RCC 7860 (cell line): Measurements from ENCODE around the gene MRPS24.

Source experiments
- DNase-seq: peaks from one replicate; pipeline ENCODE4 v3.0.0-alpha.2; 2015; ENCODE audit warnings: low spot score
- FAIRE-seq: peaks from 2 replicates; lab custom pipeline; 2012; peaks lifted over from hg19 to GRCh38; lab: Jason Lieb, UNC

MRPS24 gene

GRCh38 chr7:43877968-43878864 is 8.9 kb upstream of the MRPS24 start:
- no peak for FAIRE-seq
- no peak for DNase-seq

GRCh38 chr7:43876976-43877745 is 7.8 kb upstream of the MRPS24 start:
- no peak for DNase-seq
- no peak for FAIRE-seq

- no peak for DNase-seq
- no peak for FAIRE-seq
Observed at GRCh38 chr7:43876241-43876640, 6.9 kb upstream of the MRPS24 start.

GRCh38 chr7:43873300-43873699 is 4.0 kb upstream of the MRPS24 start:
- DNase-seq (peak; percentile 62), FAIRE-seq (peak; percentile 79)

GRCh38 chr7:43872406-43873110 is 3.2 kb upstream of the MRPS24 start:
- FAIRE-seq (peak; percentile 86), DNase-seq (peak; percentile 77)

- FAIRE-seq (no peak), DNase-seq (no peak)
Observed at GRCh38 chr7:43871064-43871463, 1.7 kb upstream of the MRPS24 start.

- FAIRE-seq (no peak), DNase-seq (peak; percentile 60)
Observed at GRCh38 chr7:43870316-43870715, 999 bp upstream of the MRPS24 start.

- FAIRE-seq: peak; percentile 90
- peak; percentile 85 for DNase-seq
Observed at GRCh38 chr7:43869867-43870240, 537 bp upstream of the MRPS24 start.

GRCh38 chr7:43868681-43869005 is 674 bp downstream of the MRPS24 start:
- FAIRE-seq (no peak), DNase-seq (no peak)

GRCh38 chr7:43868181-43868580 is 1.1 kb downstream of the MRPS24 start:
- no peak for DNase-seq
- no peak for FAIRE-seq

GRCh38 chr7:43865277-43865676 is 4.0 kb downstream of the MRPS24 start:
- no peak for FAIRE-seq
- no peak for DNase-seq

- FAIRE-seq: no peak
- no peak for DNase-seq
Observed at GRCh38 chr7:43864126-43864525, 5.2 kb downstream of the MRPS24 start.

GRCh38 chr7:43856996-43857395 is 12.3 kb downstream of the MRPS24 start:
- DNase-seq: peak; percentile 72
- peak; percentile 72 for FAIRE-seq

GRCh38 chr7:43856316-43856715 is 13.0 kb downstream of the MRPS24 start:
- FAIRE-seq (no peak), DNase-seq (no peak)

- FAIRE-seq (no peak), DNase-seq (no peak)
Observed at GRCh38 chr7:43855176-43855575, 14.1 kb downstream of the MRPS24 start.

GRCh38 chr7:43851805-43852204 is 17.5 kb downstream of the MRPS24 start:
- FAIRE-seq: no peak
- no peak for DNase-seq

GRCh38 chr7:43850348-43851116 is 18.8 kb downstream of the MRPS24 start:
- no peak for FAIRE-seq
- no peak for DNase-seq

GRCh38 chr7:43849047-43849446 is 20.3 kb downstream of the MRPS24 start:
- DNase-seq: no peak
- FAIRE-seq: no peak

- FAIRE-seq (no peak), DNase-seq (peak; percentile 69)
Observed at GRCh38 chr7:43847496-43847895, 21.8 kb downstream of the MRPS24 start.

GRCh38 chr7:43844662-43845061 is 24.7 kb downstream of the MRPS24 start:
- no peak for FAIRE-seq
- no peak for DNase-seq

GRCh38 chr7:43844257-43844656 is 25.1 kb downstream of the MRPS24 start:
- no peak for FAIRE-seq
- DNase-seq: peak; percentile 61
